Caco-2 (cell line): ENCODE measurements around the gene ASTN2. TPM values are rescaled to one million over a fixed set of nuclear protein-coding genes. Genes with fewer than 3 reads are reported as not detected.

ENCODE experiments used
- BruUV-seq: library from RNA; stranded (reverse); fragments of 400-500 nt; replicated peaks from 2 replicates; lab custom pipeline; 2021; lab: Mats Ljungman, UMichigan
- CTCF ChIA-PET: fragments of 300-600 bp; sonication (Branson Sonifier 250); formaldehyde crosslinking; loops from one replicate; lab custom pipeline; 2022; ENCODE audit warnings: antibody characterized with exemption; lab: Charles Lee
- POLR2A ChIA-PET: fragments of 300-600 bp; sonication (Branson Sonifier 250); formaldehyde crosslinking; loops from one replicate; lab custom pipeline; 2022; ENCODE audit warnings: antibody characterized with exemption; lab: Charles Lee
- DNase-seq, 2 experiments: peaks; one replicate each; pipeline versions ENCODE4 v3.0.0 to v3.0.0-alpha.2; 2020 to 2022
- H3K27me3 ChIP-seq: replicated peaks from 2 replicates; pipeline ENCODE4 v1.6.0; 2011; ENCODE audit warnings: low read length; ENCODE audit not compliant: control insufficient read depth, insufficient read depth
- H3K36me3 ChIP-seq: 2 replicates; pipeline ENCODE4 v1.5.1; 2011; ENCODE audit warnings: low read length; ENCODE audit not compliant: control insufficient read depth, insufficient read depth
- H3K4me1 ChIP-seq: fragments of 250-450 bp; sonication (Bioruptor Pico); 2 replicates; pipeline ENCODE4 v1.5.1; 2020; ENCODE audit warnings: mild to moderate bottlenecking
- H3K4me3 ChIP-seq: 2 replicates; pipeline ENCODE4 v1.5.1; 2011; ENCODE audit warnings: low read depth, mild to moderate bottlenecking, control low read depth, low read length
- H3K9me3 ChIP-seq: fragments of 250-450 bp; sonication (Bioruptor Pico); 2 replicates; pipeline ENCODE4 v1.5.1; 2020; ENCODE audit warnings: mild to moderate bottlenecking, moderate library complexity
- H3K27ac Mint-ChIP-seq: one replicate; pipeline ENCODE4 v1.8.0; 2022; ENCODE audit warnings: mixed read lengths; ENCODE audit not compliant: unreplicated experiment
- H3K27me3 Mint-ChIP-seq: one replicate; pipeline ENCODE4 v1.8.0; 2022; ENCODE audit warnings: mixed read lengths; ENCODE audit not compliant: insufficient read depth, unreplicated experiment
- H3K36me3 Mint-ChIP-seq: one replicate; pipeline ENCODE4 v1.8.0; 2022; ENCODE audit warnings: mild to moderate bottlenecking, mixed read lengths; ENCODE audit not compliant: insufficient read depth, unreplicated experiment
- H3K4me1 Mint-ChIP-seq: one replicate; pipeline ENCODE4 v1.8.0; 2022; ENCODE audit warnings: low read depth, mixed read lengths; ENCODE audit not compliant: unreplicated experiment
- H3K4me3 Mint-ChIP-seq: one replicate; pipeline ENCODE4 v1.8.0; 2022; ENCODE audit warnings: mild to moderate bottlenecking, moderate library complexity, mixed read lengths; ENCODE audit not compliant: unreplicated experiment
- H3K9me3 Mint-ChIP-seq: one replicate; pipeline ENCODE4 v1.8.0; 2022; ENCODE audit warnings: mixed read lengths; ENCODE audit not compliant: unreplicated experiment
- CTCF ChIP-seq, 2 experiments: fragments of 200-600 bp in 1 of 2; IDR thresholded peaks; 1 replicate in 1 of 2; 2 replicates in 1 of 2; pipeline versions ENCODE4 v1.5.1 to v1.8.0; 2011 to 2022; ENCODE audit warnings: antibody characterized with exemption in 1 of 2, control low read depth in 1 of 2, inconsistent platforms in 1 of 2, low read depth in 1 of 2, low read length in 1 of 2, mild to moderate bottlenecking in 1 of 2, moderate library complexity in 1 of 2; ENCODE audit not compliant: insufficient read depth in 1 of 2, severe bottlenecking in 1 of 2, unreplicated experiment in 1 of 2
- intact Hi-C: fragments of 100-400 bp; cut with micrococcal nuclease; formaldehyde crosslinking; loops from one replicate; pipeline ENCODE4 v1.10.0; 2022; ENCODE audit not compliant: unreplicated experiment
- total RNA-seq: library from RNA; stranded (reverse); gene quantifications from 2 replicates; pipeline ENCODE4 v1.2.3, GENCODE V29; 2022

The ASTN2 gene
- total RNA-seq, 1 experiment from 2014 or later, result 12.7 TPM

DNA sequence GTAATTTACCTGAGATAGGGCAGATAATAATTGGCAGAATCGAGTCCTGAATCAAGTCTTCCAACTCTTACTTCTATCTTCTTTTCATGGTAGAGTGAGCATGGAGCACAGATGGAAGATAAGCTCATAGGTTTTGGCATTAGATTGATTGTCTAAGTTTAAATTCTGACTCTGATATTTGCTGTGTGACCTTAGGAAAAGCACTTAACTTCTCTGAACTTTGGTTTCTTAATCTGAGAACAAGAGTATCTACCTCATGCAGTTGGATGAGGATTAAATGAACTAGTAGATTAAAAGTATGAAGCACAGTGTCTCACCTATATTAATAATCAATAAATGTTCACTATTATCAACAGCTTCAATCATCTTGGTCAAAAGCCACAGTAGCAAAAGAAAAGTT, 9.4 kb upstream of the ASTN2 start:
- TF ChIP-seq CTCF (IDR thresholded peaks at IDR 0.05; ENCODE audit: insufficient read depth in 1 of 2, low read depth in 1 of 2, low read length in 1 of 2, severe bottlenecking in 1 of 2, unreplicated experiment in 1 of 2), result no peak
- CTCF ChIA-PET, result no interaction called here
- intact Hi-C loops, result no loop called here

DNA sequence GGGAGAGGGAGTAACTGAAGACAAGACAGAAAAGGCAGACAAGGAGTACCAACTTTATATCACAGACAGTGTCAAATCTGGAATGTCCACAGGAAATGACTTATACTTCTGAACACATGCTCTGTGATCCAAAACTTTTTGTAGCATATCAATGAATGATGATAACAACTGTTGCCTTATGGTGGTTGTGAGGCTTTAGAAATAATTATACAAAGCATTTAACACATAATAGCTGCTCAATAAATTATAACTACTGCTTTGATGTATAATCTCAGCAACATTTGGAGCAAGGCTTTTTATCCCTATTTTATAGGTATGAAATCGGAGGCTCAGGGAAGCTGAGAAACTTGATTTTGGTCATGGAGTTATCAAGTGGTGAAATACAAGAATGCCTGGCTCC, 3.3 kb upstream of the ASTN2 start:
- Histone ChIP-seq H3K4me1 (0 out of 2 replicates have a peak, but pooled peaks cover 4% of the 10 kb centered on the region), H3K9me3 (no peaks in the 10 kb centered on the region), H3K4me3 (no peak overlapping the region), H3K27me3 (peaks cover 3% of the 10 kb centered on the region; the same call in 1 of the 2 replicates), H3K36me3 (no peaks in the 10 kb centered on the region)
- Mint-ChIP-seq H3K4me3 (no peak overlapping the region), H3K27me3 (peaks cover 8% of the 10 kb centered on the region), H3K27ac (no peak overlapping the region), H3K9me3 (no peaks in the 10 kb centered on the region), H3K4me1 (no peaks in the 10 kb centered on the region), H3K36me3 (no peaks in the 10 kb centered on the region)
- CTCF ChIA-PET, result no interaction called here
- POLR2A ChIA-PET, result no interaction called here
- no peak for DNase-seq
- intact Hi-C loops, result no loop called here
- TF ChIP-seq CTCF (IDR thresholded peaks at IDR 0.05; ENCODE audit: insufficient read depth in 1 of 2, low read depth in 1 of 2, low read length in 1 of 2, severe bottlenecking in 1 of 2, unreplicated experiment in 1 of 2), result no peak
- no TSS peak for BruUV-seq

More for the DNA sequence above, 9.4 kb upstream of the ASTN2 start:
- Mint-ChIP-seq H3K4me1 (no peaks in the 10 kb centered on the region), H3K4me3 (no peak overlapping the region), H3K27me3 (peaks cover 9% of the 10 kb centered on the region), H3K9me3 (no peaks in the 10 kb centered on the region), H3K27ac (no peak overlapping the region), H3K36me3 (no peaks in the 10 kb centered on the region)
- H3K4me3 ChIP-seq, result no peak overlapping the region
- H3K27me3 ChIP-seq, result no peaks in the 10 kb centered on the region; the same call in 1 of the 2 replicates
- H3K36me3 ChIP-seq, result no peaks in the 10 kb centered on the region
- H3K9me3 ChIP-seq, result no peaks in the 10 kb centered on the region
- POLR2A ChIA-PET, result no interaction called here
- no TSS peak for BruUV-seq
- DNase-seq, result no peak
- H3K4me1 ChIP-seq, result no peaks in the 10 kb centered on the region

DNA sequence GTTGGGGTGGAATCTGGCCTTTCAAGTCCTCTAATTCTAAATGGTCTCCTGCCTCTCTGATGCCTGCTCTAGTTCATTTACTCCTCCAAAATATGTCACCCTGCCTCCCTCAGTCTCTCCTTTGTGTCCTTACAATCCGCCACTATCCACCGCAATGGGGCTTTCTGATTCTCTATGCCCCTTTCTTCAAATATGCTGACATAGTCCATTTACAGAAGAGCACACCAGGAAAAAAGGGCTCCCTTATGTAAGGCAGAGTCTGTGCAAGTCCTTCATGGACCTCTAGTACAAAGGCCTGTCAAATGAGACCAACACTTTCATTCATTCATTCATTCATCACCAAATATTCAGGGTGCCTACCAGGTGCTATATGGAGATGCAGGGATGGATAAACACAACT, 2.0 kb upstream of the ASTN2 start:
- no TSS peak for BruUV-seq
- Mint-ChIP-seq H3K9me3 (no peaks in the 10 kb centered on the region), H3K4me1 (no peaks in the 10 kb centered on the region), H3K27me3 (peaks cover 7% of the 10 kb centered on the region), H3K4me3 (no peak overlapping the region), H3K27ac (no peak overlapping the region), H3K36me3 (no peaks in the 10 kb centered on the region)
- ChIA-PET CTCF (no interaction called here), POLR2A (no interaction called here)
- TF ChIP-seq CTCF (IDR thresholded peaks at IDR 0.05; ENCODE audit: insufficient read depth in 1 of 2, low read depth in 1 of 2, low read length in 1 of 2, severe bottlenecking in 1 of 2, unreplicated experiment in 1 of 2), result no peak
- intact Hi-C loops, result no loop called here
- Histone ChIP-seq H3K27me3 (peaks cover 3% of the 10 kb centered on the region; the same call in 1 of the 2 replicates), H3K4me1 (0 out of 2 replicates have a peak, but pooled peaks cover 4% of the 10 kb centered on the region), H3K36me3 (no peaks in the 10 kb centered on the region), H3K4me3 (no peak overlapping the region), H3K9me3 (no peaks in the 10 kb centered on the region)
- no peak for DNase-seq
